Measurements from ENCODE around the gene GSE1. TPM values are rescaled to one million over a fixed set of nuclear protein-coding genes. Genes with fewer than 3 reads are reported as not detected.

The GSE1 gene
- total and polyA plus RNA-seq, 2 of the 13 experiments (the other 11 are each of a cell fraction or from before 2014, with no cell fraction given) = 16.1 to 31.2 TPM

GRCh38 chr16:85688586-85689284, 75.6 kb downstream of the GSE1 start, which contains the start of gene GINS2 (continued):
- TF ChIP-seq KIAA2018 (CRISPR knock-in tag; IDR thresholded peaks at IDR 0.05; ENCODE audit: borderline replicate concordance) (no peak), ZNF143 (CRISPR knock-in tag; IDR thresholded peaks at IDR 0.05) (peak; percentile 53; the same call in 1 of the 2 replicates), ATRX (CRISPR knock-in tag; IDR thresholded peaks at IDR 0.05; ENCODE audit: borderline replicate concordance) (no peak), ZNF280D (CRISPR knock-in tag; IDR thresholded peaks at IDR 0.05) (peak; percentile 59; the same call in 1 of the 2 replicates), ZNF276 (CRISPR knock-in tag; IDR thresholded peaks at IDR 0.05; ENCODE audit: low read depth) (no peak; the same call in 1 of the 2 replicates), RFX3 (CRISPR knock-in tag; IDR thresholded peaks at IDR 0.05) (no peak), RBFOX2 (IDR thresholded peaks at IDR 0.05; ENCODE audit: low read depth, low read length) (peak; percentile 76), RARA (CRISPR knock-in tag; IDR thresholded peaks at IDR 0.05) (no peak), NFKBIZ (CRISPR knock-in tag; IDR thresholded peaks at IDR 0.05) (no peak), ATF2 (CRISPR knock-in tag; IDR thresholded peaks at IDR 0.05) (peak; percentile 73), CENPT (CRISPR knock-in tag; IDR thresholded peaks at IDR 0.05; ENCODE audit: low read depth) (0 out of 2 replicates have a peak, but pooled peaks have one; percentile 52), SMAD3 (CRISPR knock-in tag; IDR thresholded peaks at IDR 0.05) (no peak), ZNF589 (CRISPR knock-in tag; conservative IDR thresholded peaks at IDR 0.05) (peak; percentile 78; the same call in 1 of the 2 replicates), ZFP36 (IDR thresholded peaks at IDR 0.05; ENCODE audit: borderline replicate concordance, low read depth, low read length, partially characterized antibody) (no peak)
